Activated T-helper 1 cell treated with anti-CD3 and anti-CD28 coated beads, Interleukin-2, amount 50 U/mL, for 16 hours (primary cell): ENCODE results near the gene UBE2F.
"Not testable (repeated sequence)": the region's sequence is repeated elsewhere in the genome, so short reads cannot be mapped to it uniquely, and the experiment has no call there.

Source experiments
- DNase-seq, 2 donors: peaks; one replicate each; pipeline ENCODE4 v3.0.0-alpha.2; 2020; ENCODE audit warnings: low read depth in 1 of 2, low spot score in 1 of 2

Gene UBE2F

DNA sequence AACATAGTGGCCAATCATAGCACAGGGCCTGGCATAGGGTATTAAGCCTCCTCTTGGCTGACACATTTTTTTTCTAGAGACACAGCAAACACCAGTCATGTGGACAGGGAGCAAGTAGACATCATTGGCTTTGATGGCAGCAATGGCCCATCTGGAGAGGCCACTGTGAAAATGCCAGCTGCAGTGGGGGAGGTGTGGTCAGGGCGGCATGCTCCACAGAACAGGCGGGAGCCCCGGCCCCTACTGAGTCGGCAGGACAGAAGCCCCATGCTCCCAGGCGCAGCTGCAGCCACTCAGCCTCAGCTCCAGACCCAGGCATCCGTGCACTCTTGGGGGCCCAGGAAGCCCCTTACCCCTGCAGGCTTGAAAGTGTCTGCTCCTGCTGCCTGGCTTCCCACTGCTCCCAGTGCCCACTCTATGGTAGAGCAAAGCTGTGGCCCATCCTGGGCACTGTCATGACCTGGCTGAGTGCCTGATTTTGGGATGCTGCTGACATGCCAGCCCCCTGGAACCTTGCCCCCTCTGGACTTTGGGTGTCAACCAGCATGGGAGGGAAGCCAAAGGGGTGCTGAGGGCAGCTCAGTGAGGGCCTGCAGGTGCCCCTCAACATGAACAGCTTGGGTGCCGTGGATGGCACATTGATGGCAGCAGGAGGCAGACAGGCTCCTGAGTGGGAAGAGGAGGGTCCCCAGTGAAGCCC is 23.3 kb upstream of the UBE2F start:
- DNase-seq = no peak

DNA sequence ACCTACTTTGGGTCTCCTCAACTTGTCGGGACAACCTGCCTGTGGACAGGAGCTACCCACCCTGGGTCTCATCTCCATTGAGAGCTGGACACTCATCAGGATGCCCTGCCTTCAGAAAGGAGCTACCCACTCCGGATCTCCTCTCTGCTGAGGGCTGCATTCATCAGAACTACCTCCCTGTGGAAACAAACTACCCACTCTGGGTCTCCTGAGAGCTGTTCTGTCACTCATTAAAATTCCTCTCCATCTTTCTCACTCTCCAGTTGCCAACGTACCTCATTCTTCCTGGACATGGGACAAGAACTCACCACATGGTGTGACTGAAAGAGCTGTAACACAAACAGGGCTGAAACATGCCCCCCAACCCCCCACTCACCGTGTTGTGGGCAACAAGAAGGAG is 22.5 kb upstream of the UBE2F start:
- DNase-seq = no peak

DNA sequence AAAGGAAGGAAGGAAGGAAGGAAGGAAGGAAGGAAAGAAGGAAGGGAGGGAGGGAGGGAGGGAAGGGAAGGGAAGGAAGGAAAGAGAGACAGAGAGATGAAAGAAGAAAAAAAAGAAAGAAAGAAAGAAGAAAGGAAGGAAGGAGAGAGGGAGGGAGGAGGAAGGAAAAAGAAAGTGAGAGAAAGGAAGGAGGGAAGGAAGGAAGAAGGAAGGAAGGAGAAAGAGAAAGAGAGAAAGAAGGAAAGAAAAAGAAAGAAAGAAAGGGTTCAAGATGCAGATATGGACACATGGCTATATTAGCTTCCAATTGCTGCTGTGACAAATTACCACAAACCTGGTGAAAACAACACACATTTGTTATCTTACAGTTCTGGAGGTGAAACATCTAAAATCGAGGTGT is 20.4 kb upstream of the UBE2F start:
- no peak for DNase-seq

DNA sequence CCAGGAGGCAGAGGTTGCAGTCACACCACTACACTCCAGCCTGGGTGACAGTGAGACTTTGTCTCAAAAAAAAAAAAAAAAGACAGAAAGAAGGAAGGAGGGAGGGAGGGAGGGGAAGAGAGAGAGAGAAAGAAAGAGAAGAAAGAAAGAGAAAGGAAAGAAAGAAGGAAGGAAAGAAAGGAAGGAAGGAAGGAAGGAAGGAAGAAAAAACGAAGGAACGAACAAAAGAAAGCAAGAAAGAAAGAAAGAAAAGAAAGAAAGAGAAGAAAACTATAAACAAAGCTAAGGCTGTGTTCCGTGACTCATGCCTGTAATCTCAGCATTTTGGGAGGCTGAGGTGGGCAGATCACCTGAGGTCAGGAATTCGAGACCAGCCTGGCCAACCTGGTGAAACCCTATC is 15.5 kb upstream of the UBE2F start:
- not testable (repeated sequence) for DNase-seq

DNA sequence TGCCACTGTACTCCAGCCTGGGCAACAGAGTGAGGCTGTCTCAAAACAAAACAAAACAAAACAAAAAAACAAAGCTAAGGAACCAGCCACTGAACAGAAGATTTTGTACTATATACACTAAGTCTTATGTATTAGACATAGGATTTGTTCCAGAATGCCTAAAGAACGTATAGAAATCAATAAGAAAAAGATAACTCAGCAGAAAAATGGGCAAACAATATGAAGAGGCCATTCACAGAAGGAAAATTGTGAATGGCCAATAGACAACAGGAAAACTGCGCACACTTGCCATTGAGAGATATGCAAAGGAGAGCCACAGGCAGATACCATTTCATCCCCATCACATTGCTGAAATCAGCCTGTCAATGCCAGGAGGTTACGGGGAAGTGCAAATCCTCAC is 14.9 kb upstream of the UBE2F start:
- DNase-seq = no peak

DNA sequence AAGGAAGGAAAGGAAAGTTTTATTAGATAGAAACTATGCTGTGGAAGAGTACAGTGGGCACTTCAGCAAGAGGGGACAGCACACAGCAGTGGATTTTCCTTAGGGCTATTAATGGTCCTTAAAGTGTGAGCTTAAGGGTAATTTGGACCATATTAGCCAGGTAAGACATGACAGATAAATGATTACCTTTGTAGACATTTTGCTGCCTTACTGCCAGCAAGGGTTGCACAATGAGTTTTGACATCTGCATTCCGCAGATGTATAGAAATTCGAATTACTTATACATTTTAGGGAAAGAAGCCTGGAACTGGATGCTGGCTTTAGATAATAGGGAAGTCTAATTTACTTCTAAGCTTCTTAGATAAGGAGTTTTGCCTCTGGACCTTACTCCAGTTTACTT is 14.0 kb upstream of the UBE2F start:
- DNase-seq = no peak

DNA sequence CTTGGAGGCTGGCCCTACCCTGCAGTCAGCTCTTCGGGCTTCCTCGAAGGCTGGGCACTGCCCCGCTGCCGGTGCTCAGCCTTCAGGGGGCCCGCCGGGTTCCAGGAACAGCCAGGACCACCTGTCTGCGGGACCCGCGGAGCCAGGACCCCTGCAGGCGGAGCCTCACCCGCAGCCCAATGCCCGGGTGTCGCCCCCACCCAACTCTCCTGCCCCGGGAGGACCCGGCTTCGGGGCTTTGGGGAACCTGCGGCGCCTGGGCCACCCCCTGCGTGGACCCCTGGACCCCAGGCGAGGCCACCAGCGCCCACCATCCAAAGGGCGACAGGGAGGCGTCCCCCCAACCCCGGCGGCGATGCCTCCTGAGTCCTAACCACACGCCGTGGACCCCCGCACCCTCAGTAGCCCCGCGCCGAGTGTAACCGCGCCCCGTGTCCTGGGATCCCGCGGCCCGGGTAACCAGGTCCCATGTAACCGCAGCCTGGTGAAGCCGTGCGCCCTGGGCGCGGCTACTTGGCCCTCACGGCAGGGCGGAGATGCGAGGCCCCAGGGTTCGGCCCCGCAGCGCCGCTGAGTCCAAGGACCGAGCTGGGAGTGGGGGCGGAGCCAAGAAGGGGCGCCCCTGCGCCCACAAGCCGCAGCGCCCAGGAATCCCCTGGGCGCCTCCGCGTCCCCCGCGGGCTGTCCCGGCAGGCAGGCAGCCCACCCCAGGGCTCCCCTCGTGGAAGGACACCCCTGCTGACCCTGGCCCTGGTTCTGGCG is 11.0 kb upstream of the UBE2F start:
- no peak for DNase-seq

DNA sequence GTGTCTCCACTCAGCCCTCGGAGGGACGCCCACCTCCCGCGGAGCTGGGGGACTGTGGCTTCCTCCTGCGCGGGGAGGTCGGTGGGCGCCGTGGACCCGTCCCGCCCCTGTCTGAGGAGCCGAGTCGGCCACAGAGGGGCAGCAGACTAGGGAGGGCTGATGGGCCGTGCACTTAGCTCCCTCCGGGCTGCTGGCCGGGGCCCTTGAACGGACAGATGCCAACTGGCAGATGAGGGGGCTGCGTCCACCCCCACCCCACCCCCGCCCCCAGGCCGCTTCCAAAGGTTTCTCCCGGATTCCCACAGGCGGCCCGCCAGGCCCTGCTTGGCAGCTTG is 10.4 kb upstream of the UBE2F start:
- no peak for DNase-seq

DNA sequence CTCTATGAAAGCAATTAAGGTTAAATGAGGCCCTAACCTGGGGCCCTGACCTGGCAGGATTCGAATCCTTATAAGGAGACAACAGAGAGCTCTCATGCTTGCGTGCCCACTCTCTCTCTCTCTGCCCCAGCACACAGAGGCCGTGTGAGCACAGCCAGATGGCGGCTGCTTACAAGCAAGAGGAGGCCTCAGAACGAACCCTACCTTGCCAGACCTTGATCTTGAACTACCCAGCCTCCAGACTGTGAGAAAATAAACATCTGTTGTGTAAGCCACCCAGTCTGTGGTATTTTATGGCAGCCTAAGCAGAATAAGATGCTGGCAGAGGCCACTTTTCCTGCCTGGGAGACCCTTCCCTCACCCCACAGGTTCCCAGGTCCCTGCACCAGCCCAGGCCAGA is 5.2 kb upstream of the UBE2F start:
- DNase-seq = no peak

DNA sequence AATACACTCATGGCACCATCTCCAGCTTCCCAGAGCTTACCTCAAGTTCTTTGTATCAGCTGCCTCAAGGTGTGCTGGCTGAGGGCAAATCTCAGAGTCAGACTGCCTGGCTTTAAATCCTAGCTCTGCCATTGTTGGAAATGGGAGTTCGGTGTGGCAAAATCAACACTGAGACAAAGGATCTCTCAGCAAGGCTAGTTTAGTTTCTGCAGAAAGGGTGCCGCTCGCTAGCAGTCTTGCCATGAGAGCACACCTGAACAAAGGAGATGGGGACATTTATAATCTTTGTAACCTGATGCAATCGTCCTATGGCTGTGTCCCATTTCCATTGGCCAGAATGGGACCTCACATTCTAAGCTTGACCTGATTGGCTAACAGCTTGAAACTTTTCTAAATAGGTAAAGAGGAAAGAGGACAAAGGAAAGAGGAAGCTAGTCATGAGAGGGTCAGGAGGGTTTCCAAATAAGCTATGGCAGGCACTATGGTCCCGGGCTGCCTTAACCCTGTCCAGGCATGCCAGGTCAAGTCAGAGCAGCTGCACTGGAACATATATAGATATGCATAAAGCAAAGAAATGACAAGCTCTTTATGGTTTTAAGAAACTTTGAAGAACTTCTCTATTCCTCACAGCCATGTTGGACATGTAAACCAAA is 4.3 kb upstream of the UBE2F start:
- DNase-seq = no peak

DNA sequence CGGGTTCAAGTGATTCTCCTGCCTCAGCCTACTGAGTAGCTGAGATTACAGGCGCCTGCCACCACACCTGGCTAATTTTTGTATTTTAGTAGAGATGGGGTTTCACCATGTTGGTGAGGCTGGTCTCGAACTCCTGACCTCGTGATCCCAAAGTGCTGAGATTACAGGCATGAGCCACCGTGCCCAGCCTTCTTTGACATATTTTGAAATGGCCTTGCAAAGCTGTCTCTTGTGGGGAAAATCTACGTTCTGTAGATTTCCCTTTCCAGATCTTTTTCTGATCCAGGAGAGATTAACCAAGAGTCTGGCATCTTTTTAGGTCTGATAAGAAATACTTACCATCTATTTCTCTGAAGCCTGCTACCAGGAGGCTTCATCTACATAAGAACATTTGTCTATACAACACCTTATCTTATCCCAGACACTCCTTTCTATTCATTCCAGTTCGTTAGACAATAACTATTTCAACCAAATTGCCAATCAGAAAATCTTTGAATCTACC is 3.3 kb upstream of the UBE2F start:
- not testable (repeated sequence) for DNase-seq

DNA sequence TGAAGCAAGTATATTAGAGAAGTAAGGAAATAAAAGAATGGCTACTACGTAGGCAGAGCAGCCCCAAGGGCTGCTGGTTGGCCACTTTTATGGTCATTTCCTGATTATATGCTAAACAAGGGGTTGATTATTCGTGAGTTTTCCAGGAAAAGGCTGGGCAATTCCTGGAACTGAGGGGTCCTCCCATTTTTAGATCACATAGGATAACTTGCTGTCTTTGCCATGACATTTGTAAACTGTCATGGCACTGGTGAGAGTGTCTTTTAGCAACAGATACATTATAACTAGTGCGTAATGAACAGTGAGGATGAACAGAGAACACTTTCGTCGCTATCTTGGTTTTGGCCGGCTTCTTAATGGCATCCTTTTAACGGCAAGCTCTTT is 2.6 kb upstream of the UBE2F start:
- DNase-seq = no peak

DNA sequence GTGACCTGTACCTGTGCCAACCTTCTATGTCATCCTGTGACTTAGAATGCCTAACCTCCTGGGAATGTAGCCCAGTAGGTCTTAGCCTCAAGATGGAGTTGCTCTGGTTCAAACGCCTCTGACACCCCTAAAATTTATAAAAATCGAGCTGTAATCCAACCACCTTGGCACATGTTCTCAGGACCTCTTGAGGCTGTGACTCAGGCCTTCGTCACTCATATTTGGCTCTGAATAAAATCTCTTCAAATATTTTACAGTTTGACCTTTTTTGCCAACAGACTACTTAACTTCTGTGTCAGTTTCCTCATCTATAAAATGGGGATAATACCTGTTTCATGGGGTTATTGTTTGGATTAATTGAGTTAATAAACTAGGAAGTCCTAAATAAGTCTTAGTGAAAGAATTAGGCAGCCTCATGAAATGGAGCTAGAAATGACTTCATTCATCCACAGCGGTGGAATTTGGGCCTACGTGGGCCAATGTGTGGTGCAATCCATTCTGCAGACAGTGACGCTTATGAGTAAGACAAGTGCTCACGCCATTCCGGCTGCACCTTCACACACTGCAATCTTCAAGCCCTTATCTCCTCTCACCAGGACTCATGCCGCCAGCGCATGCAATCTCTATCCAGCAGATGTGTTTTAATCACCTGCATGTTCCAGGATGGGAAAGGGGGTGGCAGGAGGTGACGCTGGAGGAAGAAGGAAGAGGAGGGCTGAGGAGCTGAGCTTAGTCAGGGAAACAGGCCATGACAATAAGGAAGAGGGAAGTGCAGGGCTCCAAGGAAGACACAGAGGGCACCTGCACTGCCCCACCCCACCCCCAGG is 2.0 kb upstream of the UBE2F start:
- DNase-seq = no peak

DNA sequence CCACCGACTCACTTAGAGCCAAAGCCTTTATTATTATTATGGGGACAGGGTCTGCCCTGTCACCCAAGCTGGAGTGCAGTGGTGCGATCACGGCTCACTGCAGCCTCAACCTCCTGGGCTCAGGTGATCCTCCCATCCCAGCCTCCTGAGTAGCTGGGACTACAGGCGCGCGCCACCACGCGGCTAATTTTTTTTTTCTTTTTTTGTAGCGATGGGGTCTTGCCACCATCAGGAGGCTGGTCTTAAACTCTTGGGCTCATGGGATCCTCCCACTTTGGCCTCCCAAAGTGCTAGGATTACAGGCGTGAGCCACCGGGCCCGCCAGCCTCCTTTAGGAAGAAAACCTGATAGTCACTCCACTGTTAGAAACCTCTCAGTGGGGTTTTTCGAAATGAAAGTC is 970 bp upstream of the UBE2F start:
- not testable (repeated sequence) for DNase-seq

DNA sequence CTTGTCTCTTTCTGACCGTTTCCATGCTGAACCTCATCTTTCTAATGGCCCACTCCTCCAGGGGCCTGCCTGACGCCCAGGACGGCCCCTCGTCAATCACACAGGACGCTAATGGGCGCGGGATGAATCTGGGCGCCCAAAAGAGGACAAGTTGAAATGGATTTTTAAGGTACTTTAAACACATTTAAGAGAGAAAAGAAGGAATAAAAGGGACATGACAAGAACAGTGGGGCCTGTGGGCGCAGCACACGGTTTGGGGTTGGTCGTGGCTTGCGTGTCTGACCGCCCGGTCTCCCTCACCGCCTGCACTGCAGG is 607 bp upstream of the UBE2F start:
- no peak for DNase-seq

DNA sequence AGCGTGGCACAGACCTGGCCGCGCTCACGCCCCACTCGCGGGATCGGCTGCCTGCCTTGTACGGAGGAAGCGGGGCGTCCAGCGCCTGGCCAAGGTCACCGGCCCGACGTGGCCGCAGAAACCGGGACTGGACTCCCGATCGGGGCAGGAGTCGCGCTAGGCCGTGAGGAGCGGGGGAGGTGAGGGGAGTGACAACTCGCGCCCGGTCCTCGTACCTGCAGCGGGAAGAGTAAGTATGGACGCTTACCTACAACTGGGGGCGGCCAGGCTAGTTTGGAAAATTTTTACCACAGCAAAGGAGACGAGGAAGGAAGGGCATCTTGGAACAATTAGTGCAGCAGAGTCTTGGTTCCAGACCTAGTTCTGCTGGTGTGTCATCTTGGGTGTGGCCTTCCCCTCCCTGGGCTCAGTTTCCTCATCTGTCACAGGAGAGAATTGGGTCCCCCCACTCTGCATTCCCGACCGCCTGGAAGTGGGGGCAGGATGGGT is 693 bp downstream of the UBE2F start:
- DNase-seq = no peak

DNA sequence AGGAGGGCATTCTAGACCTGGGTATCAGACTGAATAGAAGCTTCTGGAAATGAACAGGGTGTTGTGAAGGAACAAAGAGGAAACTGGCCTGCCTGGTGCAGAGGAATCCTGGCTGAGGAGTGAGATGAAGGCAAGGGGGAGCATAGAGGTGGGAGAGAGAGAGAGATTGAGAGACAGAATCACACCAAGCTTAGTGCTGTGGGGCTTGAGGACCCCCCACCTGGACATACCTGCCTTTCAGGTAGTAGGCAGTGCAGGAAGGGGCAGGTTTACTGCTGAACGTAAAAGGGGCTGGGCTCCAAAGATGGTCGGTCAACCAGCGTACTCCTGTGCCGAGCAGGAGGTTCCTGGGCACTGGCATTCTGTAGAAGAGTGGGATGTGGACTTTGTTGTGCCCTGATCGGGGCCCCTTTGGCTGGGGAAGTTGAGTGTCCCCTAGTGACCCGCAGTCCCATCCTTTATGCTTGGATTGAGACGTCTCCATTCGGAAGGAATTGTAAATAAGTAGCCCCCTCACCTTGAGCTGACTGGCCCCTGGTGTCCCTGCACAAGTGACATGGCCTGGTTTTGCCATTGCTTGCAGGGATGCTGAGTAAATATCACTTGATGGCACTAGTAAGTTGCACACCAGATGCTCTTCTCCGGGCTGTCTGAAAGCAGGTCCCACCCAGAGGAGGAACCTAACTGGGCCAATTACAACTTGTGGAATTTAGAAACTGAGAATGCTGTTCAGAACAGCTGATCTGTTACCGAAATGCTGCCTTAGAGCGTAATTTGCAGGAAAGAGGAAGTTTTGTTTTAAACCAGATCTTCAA is 1.4 kb downstream of the UBE2F start:
- DNase-seq = no peak

DNA sequence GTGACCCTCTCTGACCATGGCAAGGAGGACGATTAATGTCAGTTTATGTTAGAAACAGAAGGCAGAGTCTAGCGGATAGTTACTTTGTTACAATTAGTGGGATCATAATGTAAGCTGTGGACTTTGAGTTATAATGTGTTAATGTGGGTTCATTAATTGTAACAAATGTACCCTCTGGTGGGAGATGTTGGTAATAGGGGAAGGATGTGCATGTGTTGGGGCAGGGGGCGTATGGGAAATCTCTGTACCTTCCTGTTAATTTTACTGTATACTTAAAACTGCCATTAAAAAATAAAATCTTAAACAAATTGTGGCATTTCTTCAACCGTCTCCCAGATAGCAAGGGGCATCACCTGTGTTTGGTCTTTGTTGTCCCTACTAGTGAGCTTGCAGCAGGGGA is 4.8 kb downstream of the UBE2F start:
- DNase-seq = no peak

DNA sequence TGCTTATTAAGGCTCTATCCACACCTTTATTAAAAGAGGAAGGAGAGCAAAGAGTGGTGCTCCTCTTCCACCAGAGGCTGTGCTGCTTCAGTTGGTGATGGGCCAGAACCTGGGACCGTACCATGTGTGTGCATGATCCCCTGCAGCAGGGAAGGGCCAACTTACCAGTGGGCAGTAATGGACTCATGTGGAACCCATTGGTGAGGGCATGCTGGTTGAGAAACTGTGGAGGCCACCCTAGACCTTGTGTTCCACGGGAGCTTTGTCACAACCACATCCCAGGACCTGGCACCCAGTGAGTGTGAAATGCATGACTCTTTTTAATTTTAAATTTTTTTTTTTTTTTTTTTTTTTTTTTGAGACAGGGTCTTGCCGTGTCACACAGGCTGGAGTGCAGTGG is 5.4 kb downstream of the UBE2F start:
- DNase-seq = no peak

DNA sequence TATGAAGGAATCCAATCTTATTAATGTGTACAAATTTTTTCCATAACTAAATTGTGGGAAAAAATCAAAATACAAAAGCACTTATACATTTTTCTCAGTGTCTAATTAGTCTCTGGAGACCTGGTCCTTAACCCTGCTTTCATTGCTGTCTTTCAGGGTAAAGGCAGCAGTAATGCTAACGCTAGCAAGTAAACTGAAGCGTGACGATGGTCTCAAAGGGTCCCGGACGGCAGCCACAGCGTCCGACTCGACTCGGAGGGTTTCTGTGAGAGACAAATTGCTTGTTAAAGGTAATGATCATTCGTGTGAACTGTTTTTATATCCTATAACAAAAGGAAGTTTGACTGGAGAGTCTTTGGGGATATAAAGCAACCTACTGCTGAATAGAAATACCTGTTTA is 6.1 kb downstream of the UBE2F start:
- DNase-seq = no peak

DNA sequence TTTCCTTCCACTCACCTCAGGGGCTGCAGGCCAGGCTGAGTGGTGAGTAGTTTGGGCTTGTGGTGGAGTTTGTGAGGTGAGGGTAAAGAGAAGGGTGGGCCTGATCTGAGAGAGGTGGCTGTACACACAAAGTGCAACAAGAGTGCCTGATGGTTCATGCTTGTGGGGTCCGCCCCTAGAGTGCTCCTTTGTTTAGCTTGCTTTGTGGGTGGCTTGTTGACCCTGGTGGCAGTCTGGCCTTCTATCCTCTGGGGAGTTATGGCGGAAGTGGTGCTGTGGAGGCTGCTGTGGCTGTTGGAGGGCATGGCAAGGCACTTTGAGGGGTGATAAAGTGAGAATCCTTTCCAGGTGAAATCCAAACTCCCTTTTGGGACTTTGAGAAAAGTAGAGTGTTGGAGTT is 10.6 kb downstream of the UBE2F start:
- DNase-seq = no peak
